ENCODE measurements around the gene GALK1.

GALK1 gene

DNA sequence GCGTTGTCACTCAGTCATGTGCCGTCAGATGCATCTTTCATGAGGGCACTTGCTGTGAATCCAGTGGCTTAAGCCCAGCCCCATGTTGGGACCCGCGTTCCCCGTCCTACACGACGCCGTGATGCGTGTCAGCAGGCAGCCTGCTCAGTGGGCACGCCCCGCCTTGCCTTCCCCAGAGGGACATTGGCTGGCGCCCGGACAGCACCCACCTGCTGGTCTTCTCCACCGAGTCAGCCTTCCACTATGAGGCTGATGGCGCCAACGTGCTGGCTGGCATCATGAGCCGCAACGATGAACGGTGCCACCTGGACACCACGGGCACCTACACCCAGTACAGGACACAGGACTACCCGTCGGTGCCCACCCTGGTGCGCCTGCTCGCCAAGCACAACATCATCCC, 34.9 kb downstream of the GALK1 start:
- TF ChIP-seq POLR2AphosphoS5 (IDR thresholded peaks at IDR 0.05; ENCODE audit: borderline replicate concordance, low read depth, low read length) = no peak
- TF ChIP-seq FOXP2 (optimal IDR thresholded peaks at IDR 0.05; ENCODE audit: control extremely low read depth, extremely low read length, insufficient read depth) = no peak
- TF ChIP-seq EZH2 (IDR thresholded peaks at IDR 0.05) = no peak

DNA sequence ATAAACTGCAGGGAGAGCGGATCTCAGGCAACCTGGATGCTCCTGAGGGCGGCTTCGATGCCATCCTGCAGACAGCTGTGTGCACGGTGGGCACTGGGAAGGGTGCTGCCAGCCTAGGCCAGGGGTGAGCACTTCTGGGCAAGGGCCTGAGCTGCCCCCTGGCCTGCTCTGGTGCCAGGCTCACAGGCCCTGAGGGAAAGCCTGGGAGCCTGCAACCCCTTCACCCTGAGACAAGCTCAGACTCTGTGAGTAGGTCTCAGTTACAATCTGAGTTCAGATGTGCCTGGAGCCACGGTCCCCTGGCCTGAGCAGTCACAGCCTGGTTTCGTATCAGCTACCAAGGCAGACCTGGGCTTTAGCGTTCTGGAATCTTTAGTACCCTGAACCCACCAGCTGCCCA, 35.6 kb downstream of the GALK1 start:
- DNase-seq (ENCODE audit: low read depth, low spot score) = no peak
- H3K9me3 ChIP-seq (ENCODE audit: low read depth, low read length) = no peaks in the 10 kb centered on the region
- H3K36me3 ChIP-seq (ENCODE audit: insufficient read depth, low read length) = no peaks in the 10 kb centered on the region
- no peak for TF ChIP-seq EZH2 (IDR thresholded peaks at IDR 0.05)
- no peak for TF ChIP-seq FOXP2 (optimal IDR thresholded peaks at IDR 0.05; ENCODE audit: control extremely low read depth, extremely low read length, insufficient read depth)
- no peak for TF ChIP-seq POLR2AphosphoS5 (IDR thresholded peaks at IDR 0.05; ENCODE audit: borderline replicate concordance, low read depth, low read length)
- H3K27ac ChIP-seq = no peak overlapping the region
- no peak overlapping the region for H3K4me3 ChIP-seq
- H3K9ac ChIP-seq (ENCODE audit: insufficient read length) = no peak overlapping the region

More for the DNA sequence above, 34.9 kb downstream of the GALK1 start:
- Histone ChIP-seq H3K36me3 (ENCODE audit: insufficient read depth, low read length) (no peaks in the 10 kb centered on the region), H3K27ac (no peak overlapping the region), H3K9ac (ENCODE audit: insufficient read length) (no peak overlapping the region), H3K4me3 (no peak overlapping the region), H3K9me3 (ENCODE audit: low read depth, low read length) (no peaks in the 10 kb centered on the region)
- DNase-seq (ENCODE audit: low read depth, low spot score) = no peak

DNA sequence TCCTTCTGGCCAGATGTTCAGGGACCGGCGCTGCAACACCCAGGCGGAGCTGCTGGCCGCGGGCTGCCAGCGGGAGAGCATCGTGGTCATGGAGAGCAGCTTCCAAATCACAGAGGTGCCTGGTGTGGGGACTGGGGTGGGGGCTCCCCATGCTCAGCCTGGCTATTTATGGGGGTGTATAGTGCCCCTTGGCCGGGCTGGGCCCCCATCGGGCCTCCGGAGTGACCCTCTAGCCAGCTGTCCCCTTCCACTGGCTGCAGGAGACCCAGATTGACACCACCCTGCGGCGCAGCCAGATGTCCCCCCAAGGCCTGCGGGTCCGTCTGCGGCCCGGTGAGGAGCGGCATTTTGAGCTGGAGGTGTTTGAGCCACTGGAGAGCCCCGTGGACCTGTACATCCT, 37.6 kb downstream of the GALK1 start:
- no peak for TF ChIP-seq EZH2 (IDR thresholded peaks at IDR 0.05)
- no peak for TF ChIP-seq FOXP2 (optimal IDR thresholded peaks at IDR 0.05; ENCODE audit: control extremely low read depth, extremely low read length, insufficient read depth)
- no peak overlapping the region for H3K9ac ChIP-seq (ENCODE audit: insufficient read length)
- no peaks in the 10 kb centered on the region for H3K36me3 ChIP-seq (ENCODE audit: insufficient read depth, low read length)
- no peak for DNase-seq (ENCODE audit: low read depth, low spot score)
- H3K4me3 ChIP-seq = no peak overlapping the region
- H3K9me3 ChIP-seq (ENCODE audit: low read depth, low read length) = no peaks in the 10 kb centered on the region
- no peak overlapping the region for H3K27ac ChIP-seq

DNA sequence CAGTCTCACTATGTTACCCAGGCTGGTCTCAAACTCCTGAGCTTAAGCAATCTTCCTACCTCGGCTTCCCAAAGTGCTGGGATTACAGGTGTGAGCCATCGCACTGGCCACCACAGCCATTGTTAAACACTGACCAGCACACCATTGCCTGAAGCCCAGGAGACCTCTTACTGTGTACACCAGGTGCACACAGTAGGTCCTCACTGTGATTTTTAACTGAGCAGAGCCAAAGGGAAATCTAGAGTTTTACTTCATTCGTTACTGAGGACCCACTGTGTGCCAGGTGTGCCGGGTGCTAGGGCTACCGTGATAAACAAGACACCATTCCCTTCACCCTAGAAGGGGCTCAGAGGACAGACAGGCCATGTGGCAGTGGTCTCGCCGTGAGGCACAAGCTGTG, 39.5 kb downstream of the GALK1 start:
- Histone ChIP-seq H3K9me3 (ENCODE audit: low read depth, low read length) (no peaks in the 10 kb centered on the region), H3K36me3 (ENCODE audit: insufficient read depth, low read length) (no peaks in the 10 kb centered on the region), H3K27ac (no peak overlapping the region), H3K9ac (ENCODE audit: insufficient read length) (no peak overlapping the region), H3K4me3 (no peak overlapping the region)
- DNase-seq (ENCODE audit: low read depth, low spot score) = no peak
- TF ChIP-seq FOXP2 (optimal IDR thresholded peaks at IDR 0.05; ENCODE audit: control extremely low read depth, extremely low read length, insufficient read depth) = no peak
- no peak for TF ChIP-seq EZH2 (IDR thresholded peaks at IDR 0.05)
- TF ChIP-seq POLR2AphosphoS5 (IDR thresholded peaks at IDR 0.05; ENCODE audit: borderline replicate concordance, low read depth, low read length) = no peak

DNA sequence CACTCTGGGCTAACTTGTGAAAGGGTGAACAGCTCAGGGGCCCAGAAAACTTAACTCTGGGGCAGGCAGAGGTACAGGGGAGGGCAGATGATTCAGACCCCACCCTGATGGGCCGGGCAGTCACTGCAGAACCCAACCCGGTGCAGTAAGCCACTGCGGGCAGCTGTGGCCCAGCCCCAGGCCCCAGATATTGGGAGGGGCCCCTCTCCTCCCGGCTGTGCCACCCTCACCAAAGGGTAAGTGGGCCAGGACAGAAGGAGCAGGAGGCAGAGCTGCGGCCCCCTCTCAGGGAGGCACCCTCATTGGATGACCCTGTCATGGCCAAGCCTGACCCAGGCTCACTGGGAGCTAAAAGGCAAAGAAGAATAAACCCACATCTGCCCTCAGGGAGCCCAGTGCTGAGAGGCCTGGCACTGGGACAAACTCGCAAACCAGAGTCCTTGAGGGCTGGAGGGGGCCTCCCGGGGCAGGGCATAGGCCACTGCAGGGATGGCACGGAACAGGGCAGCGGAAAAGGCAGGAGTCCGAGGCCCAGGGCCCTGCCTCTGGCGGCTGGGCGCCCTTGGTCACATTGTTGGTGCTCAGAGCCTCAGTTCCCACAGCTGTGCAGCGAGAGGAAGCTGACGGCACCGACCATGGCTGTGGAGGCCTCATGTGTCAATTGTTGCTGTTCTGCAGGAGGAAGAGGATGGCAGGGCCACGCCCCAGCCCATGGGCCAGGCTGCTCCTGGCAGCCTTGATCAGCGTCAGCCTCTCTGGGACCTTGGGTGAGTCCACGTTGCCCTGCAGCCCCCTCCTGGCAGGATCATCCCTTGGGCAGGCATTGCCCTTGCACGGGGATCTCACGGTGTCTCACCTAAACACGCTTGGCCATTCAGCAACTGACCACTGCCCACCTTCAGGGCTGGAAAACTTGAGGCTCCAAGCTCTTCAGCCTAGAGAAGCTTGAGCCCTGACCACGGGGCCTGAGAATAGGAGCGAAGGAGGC, 40.7 kb downstream of the GALK1 start:
- no peak for DNase-seq (ENCODE audit: low read depth, low spot score)
- no peak overlapping the region for H3K27ac ChIP-seq
- H3K36me3 ChIP-seq (ENCODE audit: insufficient read depth, low read length) = no peaks in the 10 kb centered on the region
- H3K4me3 ChIP-seq = no peak overlapping the region
- no peak overlapping the region for H3K9ac ChIP-seq (ENCODE audit: insufficient read length)
- no peak for TF ChIP-seq POLR2AphosphoS5 (IDR thresholded peaks at IDR 0.05; ENCODE audit: borderline replicate concordance, low read depth, low read length)
- no peak for TF ChIP-seq FOXP2 (optimal IDR thresholded peaks at IDR 0.05; ENCODE audit: control extremely low read depth, extremely low read length, insufficient read depth)
- TF ChIP-seq EZH2 (IDR thresholded peaks at IDR 0.05) = no peak
- H3K9me3 ChIP-seq (ENCODE audit: low read depth, low read length) = no peaks in the 10 kb centered on the region

DNA sequence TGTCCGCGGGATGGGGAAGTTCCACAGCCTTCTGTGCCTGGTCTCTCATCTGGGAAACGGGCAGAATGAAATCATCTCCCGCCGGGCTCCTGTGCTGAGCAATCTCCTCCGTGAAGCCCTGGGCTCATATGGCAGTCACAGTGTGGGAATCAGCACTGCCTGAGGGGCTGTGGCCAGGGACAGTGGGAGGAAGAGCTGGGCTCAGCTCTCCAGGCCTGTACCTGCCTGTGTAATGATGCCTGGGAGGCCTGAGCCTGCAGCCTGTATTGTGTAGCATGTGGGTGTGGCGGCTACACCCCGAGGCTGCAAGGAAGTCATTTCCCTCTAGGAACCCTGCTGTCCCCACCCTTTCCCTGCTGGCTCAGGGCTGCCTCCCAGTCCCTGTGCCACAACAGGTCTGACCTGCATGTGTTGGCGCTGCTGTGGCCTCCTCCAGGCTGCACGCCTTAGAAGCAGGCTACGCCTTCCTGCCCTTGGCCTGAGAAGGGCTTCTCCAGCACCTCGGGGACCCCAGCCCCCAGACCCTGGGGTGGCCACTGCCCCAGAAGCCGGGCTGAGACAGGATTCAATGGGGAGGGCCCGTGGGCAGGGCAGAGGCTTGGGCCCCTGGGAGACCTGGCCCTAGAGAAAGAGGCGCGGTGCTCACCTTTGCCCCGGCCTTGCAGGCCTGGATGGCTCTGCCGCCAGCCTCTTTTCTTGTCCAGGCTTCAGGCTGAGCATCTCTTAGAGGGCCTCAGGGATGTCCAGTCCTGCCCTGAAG, 41.6 kb downstream of the GALK1 start:
- no peak for TF ChIP-seq POLR2AphosphoS5 (IDR thresholded peaks at IDR 0.05; ENCODE audit: borderline replicate concordance, low read depth, low read length)
- TF ChIP-seq EZH2 (IDR thresholded peaks at IDR 0.05) = no peak
- TF ChIP-seq FOXP2 (optimal IDR thresholded peaks at IDR 0.05; ENCODE audit: control extremely low read depth, extremely low read length, insufficient read depth) = no peak
- no peak for DNase-seq (ENCODE audit: low read depth, low spot score)
- no peak overlapping the region for H3K9ac ChIP-seq (ENCODE audit: insufficient read length)
- no peak overlapping the region for H3K27ac ChIP-seq
- no peaks in the 10 kb centered on the region for H3K36me3 ChIP-seq (ENCODE audit: insufficient read depth, low read length)
- H3K9me3 ChIP-seq (ENCODE audit: low read depth, low read length) = no peaks in the 10 kb centered on the region
- H3K4me3 ChIP-seq = no peak overlapping the region

DNA sequence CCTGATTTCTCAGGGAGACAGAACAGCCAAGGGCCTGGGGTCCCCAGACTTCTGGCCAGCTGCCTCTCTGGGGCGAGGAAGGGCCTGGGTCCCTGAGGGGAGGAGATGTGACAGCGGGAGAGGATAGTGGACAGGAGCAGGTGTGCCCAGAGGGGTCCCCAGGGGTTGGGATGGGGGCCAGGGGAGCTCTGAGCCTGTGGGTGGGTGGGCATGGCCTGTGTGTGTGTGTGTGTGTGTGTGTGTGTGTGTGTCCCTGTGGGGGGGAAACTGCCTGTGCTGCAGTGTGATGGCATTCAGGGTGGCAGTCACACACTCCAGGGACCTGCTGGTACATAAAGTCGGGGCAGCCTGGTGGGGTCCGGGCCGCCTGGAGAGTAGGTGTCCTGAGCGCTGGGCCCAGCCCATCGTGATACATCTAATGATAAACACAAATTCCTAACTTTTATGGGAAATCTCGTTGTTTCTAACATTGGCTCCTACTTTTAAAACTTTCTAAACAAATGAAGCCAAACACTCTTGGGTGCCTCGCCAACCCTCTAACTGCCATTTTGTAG, 42.4 kb downstream of the GALK1 start:
- no peak for TF ChIP-seq FOXP2 (optimal IDR thresholded peaks at IDR 0.05; ENCODE audit: control extremely low read depth, extremely low read length, insufficient read depth)
- no peak for TF ChIP-seq POLR2AphosphoS5 (IDR thresholded peaks at IDR 0.05; ENCODE audit: borderline replicate concordance, low read depth, low read length)
- no peak for TF ChIP-seq EZH2 (IDR thresholded peaks at IDR 0.05)
- Histone ChIP-seq H3K9me3 (ENCODE audit: low read depth, low read length) (no peaks in the 10 kb centered on the region), H3K4me3 (no peak overlapping the region), H3K27ac (no peak overlapping the region), H3K9ac (ENCODE audit: insufficient read length) (no peak overlapping the region), H3K36me3 (ENCODE audit: insufficient read depth, low read length) (no peaks in the 10 kb centered on the region)
- no peak for DNase-seq (ENCODE audit: low read depth, low spot score)

DNA sequence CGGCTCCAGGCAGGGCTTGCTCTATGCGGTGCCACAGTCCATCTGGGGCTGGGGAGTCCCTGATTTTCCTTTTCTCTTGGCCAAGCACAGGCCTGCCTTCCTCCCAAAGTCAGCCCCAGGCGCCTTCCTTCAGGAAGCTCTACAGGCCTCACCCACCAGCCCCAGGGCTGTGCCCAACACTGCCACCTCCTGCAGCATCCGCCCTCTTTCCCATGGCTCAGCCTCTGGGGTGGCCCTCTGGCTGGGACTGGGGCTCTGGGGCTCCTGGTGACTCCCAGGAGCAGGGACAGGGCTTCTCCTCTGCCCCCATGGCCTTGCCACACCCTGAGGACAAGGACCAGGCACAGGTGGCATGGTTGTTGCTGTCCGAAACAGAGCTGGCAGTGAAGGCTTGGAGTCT, 42.9 kb downstream of the GALK1 start:
- Histone ChIP-seq H3K36me3 (ENCODE audit: insufficient read depth, low read length) (no peaks in the 10 kb centered on the region), H3K27ac (no peak overlapping the region), H3K4me3 (no peak overlapping the region), H3K9ac (ENCODE audit: insufficient read length) (no peak overlapping the region), H3K9me3 (ENCODE audit: low read depth, low read length) (no peaks in the 10 kb centered on the region)
- no peak for DNase-seq (ENCODE audit: low read depth, low spot score)
- TF ChIP-seq POLR2AphosphoS5 (IDR thresholded peaks at IDR 0.05; ENCODE audit: borderline replicate concordance, low read depth, low read length) (no peak), FOXP2 (optimal IDR thresholded peaks at IDR 0.05; ENCODE audit: control extremely low read depth, extremely low read length, insufficient read depth) (no peak), EZH2 (IDR thresholded peaks at IDR 0.05) (no peak)

Measured in SK-N-MC (cell line).